Neuronal stem cell (in vitro differentiated cells): ENCODE data around the gene RASD2.
A peak's percentile ranks its signal among the peaks of the same experiment; 100 is the strongest.

Experiments
- DNase-seq: peaks from one replicate; pipeline ENCODE4 v3.0.0-alpha.2; 2013; ENCODE audit warnings: low spot score
- H2AFZ ChIP-seq: one replicate; pipeline ENCODE4 v1.6.1; 2013; ENCODE audit warnings: mild to moderate bottlenecking, low read length, inconsistent platforms
- H2AK5ac ChIP-seq: 2 replicates; pipeline ENCODE4 v1.6.1; 2013; ENCODE audit warnings: low read depth, mild to moderate bottlenecking, inconsistent platforms, low read length, moderate library complexity, mixed read lengths
- H2BK120ac ChIP-seq: 2 replicates; pipeline ENCODE4 v1.6.1; 2013; ENCODE audit warnings: low read depth, mild to moderate bottlenecking, inconsistent platforms, low read length, moderate library complexity, mixed read lengths
- H2BK12ac ChIP-seq: one replicate; pipeline ENCODE4 v1.6.1; 2013; ENCODE audit warnings: low read length, inconsistent platforms
- H2BK15ac ChIP-seq: 2 replicates; pipeline ENCODE4 v1.6.1; 2013; ENCODE audit warnings: mild to moderate bottlenecking, low read length, inconsistent platforms, mixed read lengths
- H2BK5ac ChIP-seq: one replicate; pipeline ENCODE4 v1.6.1; 2013; ENCODE audit warnings: inconsistent platforms, mild to moderate bottlenecking, low read length, moderate library complexity
- H3K14ac ChIP-seq: one replicate; pipeline ENCODE4 v1.6.1; 2013; ENCODE audit warnings: low read length, inconsistent platforms
- H3K18ac ChIP-seq: 2 replicates; pipeline ENCODE4 v1.6.1; 2013; ENCODE audit warnings: low read length, inconsistent platforms
- H3K23ac ChIP-seq: 2 replicates; pipeline ENCODE4 v1.6.1; 2013; ENCODE audit warnings: low read depth, mild to moderate bottlenecking, mixed read lengths, low read length, inconsistent platforms; ENCODE audit not compliant: poor library complexity
- H3K27ac ChIP-seq: replicated peaks from 3 replicates; pipeline ENCODE4 v1.5.1; 2013; ENCODE audit warnings: low read length, inconsistent platforms
- H3K27me3 ChIP-seq, 3 experiments: 2 replicates each; pipeline ENCODE4 v1.6.1; 2013; ENCODE audit warnings: low read length in 3 of 3, mild to moderate bottlenecking in 2 of 3, inconsistent platforms in 1 of 3, low read depth in 1 of 3, mixed read lengths in 1 of 3, moderate library complexity in 1 of 3; ENCODE audit not compliant: control insufficient read depth in 3 of 3, insufficient read depth in 3 of 3
- H3K36me3 ChIP-seq, 2 donors: replicated peaks in 1 of 2; 2 replicates each; pipeline ENCODE4 v1.6.1; 2013; ENCODE audit warnings: low read length in 2 of 2; ENCODE audit not compliant: control insufficient read depth in 2 of 2, insufficient read depth in 2 of 2
- H3K4ac ChIP-seq: 2 replicates; pipeline ENCODE4 v1.6.1; 2013; ENCODE audit warnings: inconsistent platforms, mild to moderate bottlenecking, low read length, moderate library complexity
- H3K4me1 ChIP-seq, 2 donors: 1 replicate in 1 of 2; 2 replicates in 1 of 2; pipeline ENCODE4 v1.6.1; 2013; ENCODE audit warnings: low read length in 2 of 2, low read depth in 1 of 2; ENCODE audit not compliant: control insufficient read depth in 2 of 2, insufficient read depth in 1 of 2
- H3K4me2 ChIP-seq: one replicate; pipeline ENCODE4 v1.6.1; 2013; ENCODE audit warnings: mild to moderate bottlenecking, low read length, inconsistent platforms; ENCODE audit not compliant: insufficient read depth, poor library complexity, severe bottlenecking
- H3K4me3 ChIP-seq, 2 donors: 2 replicates each; pipeline ENCODE4 v1.5.1; 2013; ENCODE audit warnings: low read length in 2 of 2, mild to moderate bottlenecking in 2 of 2, inconsistent platforms in 1 of 2, moderate library complexity in 1 of 2
- H3K79me1 ChIP-seq: one replicate; pipeline ENCODE4 v1.6.1; 2013; ENCODE audit warnings: low read depth, mild to moderate bottlenecking, inconsistent platforms, low read length, moderate library complexity
- H3K9ac ChIP-seq: one replicate; pipeline ENCODE4 v1.6.1; 2013; ENCODE audit warnings: mild to moderate bottlenecking, low read depth, low read length, inconsistent platforms; ENCODE audit not compliant: poor library complexity
- H3K9me3 ChIP-seq, 2 donors: replicated peaks in 1 of 2; 2 replicates each; pipeline versions ENCODE3 to v1.6.1; 2013; ENCODE audit warnings: low read length in 2 of 2, mild to moderate bottlenecking in 2 of 2, inconsistent platforms in 1 of 2, low read depth in 1 of 2, mixed read lengths in 1 of 2, moderate library complexity in 1 of 2; ENCODE audit not compliant: control insufficient read depth in 2 of 2, insufficient read depth in 1 of 2
- H4K8ac ChIP-seq: one replicate; pipeline ENCODE4 v1.6.1; 2013; ENCODE audit warnings: low read depth, mild to moderate bottlenecking, inconsistent platforms, low read length, moderate library complexity
- H4K91ac ChIP-seq: one replicate; pipeline ENCODE4 v1.6.1; 2013; ENCODE audit warnings: low read length, low read depth, mild to moderate bottlenecking, inconsistent platforms; ENCODE audit not compliant: poor library complexity
- WGBS, 2 donors: extraction: QIAGEN DNeasy Blood & Tissue Kit; methylation state at CpG; one replicate each; pipeline ENCODE4 v1.1.7; 2013; ENCODE audit warnings: missing lambda C conversion rate in 2 of 2, mixed read lengths in 1 of 2; ENCODE audit not compliant: insufficient read length in 2 of 2, insufficient replicate concordance in 1 of 2; ENCODE audit errors: extremely low coverage in 2 of 2; 5-methylcytosine and 5-hydroxymethylcytosine counted together

RASD2 gene

DNA sequence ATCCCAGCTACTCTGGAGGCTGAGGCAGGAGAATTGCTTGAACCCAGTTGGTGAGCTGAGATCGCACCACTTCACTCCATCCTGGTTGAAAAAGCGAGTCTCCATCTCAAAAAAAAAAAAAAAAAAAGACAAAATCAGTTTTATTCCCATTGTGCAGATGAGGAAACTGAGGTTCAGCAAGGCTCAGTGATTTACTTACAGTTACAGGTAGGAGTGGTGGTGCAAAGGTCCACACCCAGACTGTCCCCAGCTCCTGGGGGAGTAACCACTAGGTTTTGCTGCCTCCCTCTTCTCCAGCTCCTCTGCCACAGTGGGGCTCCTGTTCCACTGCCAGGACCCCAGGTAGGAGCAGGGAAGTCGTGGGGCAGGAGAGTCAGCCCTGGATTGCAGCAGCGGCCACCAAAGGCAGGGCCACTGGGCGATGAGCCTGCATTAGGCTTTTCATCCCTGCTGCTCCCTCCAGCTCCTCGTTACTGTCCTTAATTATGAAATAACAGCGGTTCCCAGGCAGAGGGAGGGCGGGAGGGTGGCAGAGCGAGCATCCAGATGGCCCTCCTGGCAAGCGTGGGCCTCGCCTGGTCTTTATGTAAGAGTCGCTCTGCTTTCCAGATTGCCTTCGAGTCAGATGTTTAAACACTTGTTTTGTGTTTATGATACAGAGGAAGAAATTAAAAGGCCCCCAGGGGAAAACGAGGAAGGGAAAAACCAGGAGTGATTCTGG, 15.5 kb upstream of the RASD2 start:
- Histone ChIP-seq H2BK12ac (no peak overlapping the region), H3K27me3 (peaks cover 0 to 40% (median 0%) of the 10 kb centered on the region in 3 experiments), H4K91ac (no peak overlapping the region), H2BK15ac (no peak overlapping the region), H3K9me3 (no peaks in the 10 kb centered on the region), H3K23ac (no peak overlapping the region), H2AFZ (no peak overlapping the region), H3K9ac (no peak overlapping the region), H3K79me1 (no peaks in the 10 kb centered on the region), H3K36me3 (no peaks in the 10 kb centered on the region), H4K8ac (peak overlapping the region; percentile 33), H3K4me1 (peaks cover 3 to 4% of the 10 kb centered on the region in 2 donors), H2BK120ac (no peak overlapping the region), H2AK5ac (peak overlapping the region; percentile 30), H2BK5ac (no peak overlapping the region), H3K4me2 (no peak overlapping the region), H3K27ac (no peak overlapping the region), H3K18ac (no peak overlapping the region), H3K4me3 (no peak overlapping the region), H3K4ac (no peak overlapping the region), H3K14ac (no peak overlapping the region)
- DNase-seq = no peak
- WGBS, 2 donors = no CpG with 5 or more reads among the region's 14 CpGs

- H4K91ac ChIP-seq = no peak overlapping the region
- H3K4me2 ChIP-seq = no peak overlapping the region
- no peak for DNase-seq
- H2BK120ac ChIP-seq = no peak overlapping the region
- no peaks in the 10 kb centered on the region for H3K36me3 ChIP-seq
- H3K4me3 ChIP-seq = no peak overlapping the region
- no peak overlapping the region for H2BK5ac ChIP-seq
- H3K23ac ChIP-seq = no peak overlapping the region
- no peak overlapping the region for H4K8ac ChIP-seq
- no peak overlapping the region for H2BK12ac ChIP-seq
- no peak overlapping the region for H2AFZ ChIP-seq
- no peak overlapping the region for H3K14ac ChIP-seq
- peaks cover 3 to 4% of the 10 kb centered on the region in 2 donors for H3K4me1 ChIP-seq
- H3K9me3 ChIP-seq = no peaks in the 10 kb centered on the region
- no peak overlapping the region for H3K9ac ChIP-seq
- H3K4ac ChIP-seq = no peak overlapping the region
- WGBS, 2 donors = no CpG with 5 or more reads among the region's 12 CpGs
- no peak overlapping the region for H3K27ac ChIP-seq
- H2BK15ac ChIP-seq = no peak overlapping the region
- H3K79me1 ChIP-seq = no peaks in the 10 kb centered on the region
- no peak overlapping the region for H2AK5ac ChIP-seq
- peaks cover 0 to 33% (median 0%) of the 10 kb centered on the region in 3 experiments for H3K27me3 ChIP-seq
- no peak overlapping the region for H3K18ac ChIP-seq
Observed at GRCh38 chr22:35525687-35526332, 14.8 kb upstream of the RASD2 start.

GRCh38 chr22:35526333-35526979, 14.2 kb upstream of the RASD2 start:
- WGBS, 2 donors = no CpG with 5 or more reads among the region's 12 CpGs

GRCh38 chr22:35528927-35529326, 11.7 kb upstream of the RASD2 start:
- Histone ChIP-seq H2AK5ac (no peak overlapping the region), H3K4me1 (peaks cover 3 to 4% of the 10 kb centered on the region in 2 donors), H3K9ac (no peak overlapping the region), H3K4ac (no peak overlapping the region), H3K18ac (no peak overlapping the region), H2BK5ac (no peak overlapping the region), H4K8ac (no peak overlapping the region), H3K4me3 (no peak overlapping the region), H2AFZ (no peak overlapping the region), H3K27ac (no peak overlapping the region), H3K9me3 (peaks cover 0 to 1% of the 10 kb centered on the region in 2 donors), H4K91ac (no peak overlapping the region), H3K27me3 (peaks cover 0 to 3% (median 0%) of the 10 kb centered on the region in 3 experiments), H2BK12ac (no peak overlapping the region), H2BK15ac (no peak overlapping the region), H2BK120ac (no peak overlapping the region), H3K23ac (no peak overlapping the region), H3K79me1 (no peaks in the 10 kb centered on the region), H3K36me3 (no peaks in the 10 kb centered on the region), H3K4me2 (no peak overlapping the region), H3K14ac (no peak overlapping the region)
- DNase-seq = no peak
- no CpG with 5 or more reads among the region's 2 CpGs for WGBS, 2 donors

More at GRCh38 chr22:35526333-35526979, 14.2 kb upstream of the RASD2 start:
- Histone ChIP-seq H3K36me3 (no peaks in the 10 kb centered on the region), H3K18ac (no peak overlapping the region), H4K8ac (no peak overlapping the region), H3K4me1 (peaks cover 3 to 4% of the 10 kb centered on the region in 2 donors), H3K4me2 (no peak overlapping the region), H3K9ac (no peak overlapping the region), H3K27ac (no peak overlapping the region), H2BK12ac (no peak overlapping the region), H2AFZ (no peak overlapping the region), H3K14ac (no peak overlapping the region), H3K4ac (no peak overlapping the region), H3K79me1 (no peaks in the 10 kb centered on the region), H2BK5ac (no peak overlapping the region), H3K9me3 (no peaks in the 10 kb centered on the region), H2AK5ac (no peak overlapping the region), H3K23ac (no peak overlapping the region), H2BK15ac (no peak overlapping the region), H3K4me3 (no peak overlapping the region), H3K27me3 (peaks cover 0 to 27% (median 0%) of the 10 kb centered on the region in 3 experiments), H2BK120ac (no peak overlapping the region), H4K91ac (no peak overlapping the region)
- no peak for DNase-seq
